Measurements from ENCODE around the gene HELZ2.

The HELZ2 gene

DNA sequence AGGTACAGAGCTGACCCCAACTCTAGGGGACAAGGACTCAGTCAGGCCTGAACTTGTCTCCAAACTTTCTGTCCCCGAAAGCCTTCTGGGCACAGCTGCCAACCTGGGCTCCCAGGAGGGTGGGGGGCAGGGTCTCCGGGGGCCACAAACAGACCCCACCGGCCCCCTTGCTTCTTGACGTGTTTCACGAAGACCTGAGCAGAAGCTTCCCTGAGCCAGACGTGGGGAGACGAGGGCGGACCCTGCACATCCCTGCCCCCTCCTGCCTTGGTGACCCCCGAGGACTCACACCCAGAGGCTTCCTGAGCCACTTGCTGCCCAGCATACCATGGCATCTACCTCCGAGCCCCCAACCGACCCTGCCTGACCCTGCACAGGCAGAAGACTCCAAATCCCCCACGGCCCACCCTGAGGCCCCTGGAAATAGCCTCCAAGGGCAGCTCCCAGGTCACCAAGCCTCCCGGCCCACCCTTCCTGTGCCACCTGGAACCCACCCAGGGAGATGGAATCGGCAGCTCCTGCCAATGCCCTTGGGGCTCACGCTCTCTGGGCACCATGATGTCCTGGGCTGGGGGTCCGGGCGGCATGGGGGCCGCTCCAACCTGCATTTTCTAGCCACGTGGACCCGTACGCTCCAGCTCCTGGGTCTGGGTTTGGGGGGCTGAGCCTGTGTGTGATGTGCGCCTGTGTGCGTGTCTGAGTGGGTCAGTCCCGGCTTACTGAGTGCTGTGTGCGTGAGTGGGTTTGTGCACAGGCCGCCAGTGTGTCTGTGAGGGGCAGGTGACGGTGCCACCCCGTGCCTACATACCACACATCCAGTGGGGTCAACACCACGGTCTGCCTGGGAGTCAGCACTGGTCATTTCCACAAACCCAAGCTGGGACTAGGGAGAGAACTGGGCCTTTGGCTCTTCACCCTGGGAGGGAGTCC, 34.3 kb downstream of the HELZ2 start:
- DNase-seq (ENCODE audit: low spot score), result no peak

DNA sequence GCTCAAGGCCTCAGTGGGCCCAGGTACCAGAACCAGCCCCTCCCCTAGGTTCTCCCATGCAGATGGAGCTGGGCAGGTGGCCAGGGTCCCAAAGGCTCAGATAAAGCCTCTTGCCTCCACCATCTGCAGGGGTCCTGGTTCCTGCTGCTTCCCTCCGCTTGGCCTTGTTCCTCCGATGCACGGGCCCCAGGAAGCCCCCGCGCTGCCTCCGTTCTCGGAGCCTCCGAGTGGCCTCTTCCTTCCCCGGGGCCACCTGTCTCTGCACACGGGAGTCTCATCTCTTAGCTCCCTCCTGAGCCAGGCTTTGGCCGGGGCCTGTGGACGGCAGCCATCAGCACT, 35.0 kb downstream of the HELZ2 start:
- no peak for DNase-seq (ENCODE audit: low spot score)

DNA sequence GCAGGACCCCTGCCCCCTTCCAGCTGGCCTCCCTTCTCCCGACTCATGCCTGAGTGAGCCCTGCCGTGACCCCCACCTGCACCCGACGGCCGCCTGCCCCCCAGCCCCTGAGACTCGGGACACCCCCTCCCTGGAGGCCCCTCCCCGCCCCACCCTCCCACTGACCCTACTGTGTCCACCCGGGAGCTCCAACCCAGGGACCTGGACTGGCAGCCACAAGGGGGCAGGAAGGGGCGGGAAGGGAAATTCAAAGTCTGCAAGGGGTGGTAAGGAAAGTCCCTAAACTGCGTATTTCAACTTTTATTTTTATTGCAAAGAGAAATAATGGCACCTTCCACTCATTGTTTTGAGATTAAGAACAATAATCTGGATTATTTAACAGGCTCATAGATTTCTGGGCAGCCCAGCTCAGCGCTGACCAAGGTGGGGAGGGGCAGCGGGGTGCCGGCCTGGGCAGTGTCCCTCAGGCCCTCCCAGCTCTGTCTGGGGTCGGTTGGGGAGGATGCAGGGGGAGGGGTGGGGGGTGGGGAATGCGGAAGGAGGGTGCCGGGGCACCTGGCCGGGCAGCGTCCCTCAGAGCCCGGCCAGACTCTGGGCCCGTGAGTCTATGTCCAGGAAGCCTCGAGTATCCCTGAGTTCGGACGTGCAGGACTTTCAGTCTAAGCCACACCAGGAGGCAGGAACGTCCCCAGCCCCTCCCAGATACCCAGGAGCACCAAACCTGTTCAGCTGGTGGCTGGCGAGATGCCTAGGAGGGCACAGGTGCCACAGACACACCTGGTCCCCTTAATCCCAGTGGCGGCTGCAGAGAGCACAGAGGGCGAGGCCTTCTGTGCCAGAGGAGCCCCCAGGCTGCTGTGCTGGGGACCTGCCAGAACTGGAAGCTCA, 35.6 kb downstream of the HELZ2 start:
- DNase-seq (ENCODE audit: low spot score), result no peak

DNA sequence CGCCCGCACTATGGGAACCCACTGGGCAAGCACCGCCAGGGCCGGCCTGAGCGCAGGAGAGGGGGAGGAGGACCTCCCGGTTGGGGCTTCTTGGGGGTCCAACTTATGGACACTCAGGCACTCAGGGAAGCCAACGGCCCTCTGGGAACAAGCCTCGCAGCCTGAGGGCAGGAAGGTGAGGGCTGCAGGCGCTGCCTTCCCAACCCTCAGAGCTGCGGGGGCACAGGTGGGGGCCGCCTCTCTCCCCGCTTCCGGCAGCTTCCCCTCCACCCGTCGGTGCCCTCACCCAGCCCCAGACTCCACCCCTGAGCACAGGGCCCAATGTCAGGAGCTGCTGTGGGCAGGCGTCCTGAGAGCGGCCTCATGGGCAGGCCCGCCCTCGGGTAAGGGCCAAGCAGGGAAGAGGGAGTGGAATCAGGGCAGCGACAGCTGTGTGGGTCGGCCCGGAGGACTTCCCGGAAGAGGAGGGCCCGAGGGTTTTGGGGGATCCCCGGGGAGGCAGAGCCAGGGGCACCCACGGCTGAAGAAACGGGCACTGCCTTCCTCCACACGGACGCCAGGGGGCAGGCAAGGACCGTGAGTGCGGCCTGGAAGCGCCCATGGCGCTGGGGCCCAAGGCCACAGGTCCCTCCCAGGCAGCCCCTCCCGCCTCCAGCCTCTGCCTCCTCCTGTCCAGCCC, 36.4 kb downstream of the HELZ2 start:
- peak; percentile 95 for DNase-seq (ENCODE audit: low spot score)

DNA sequence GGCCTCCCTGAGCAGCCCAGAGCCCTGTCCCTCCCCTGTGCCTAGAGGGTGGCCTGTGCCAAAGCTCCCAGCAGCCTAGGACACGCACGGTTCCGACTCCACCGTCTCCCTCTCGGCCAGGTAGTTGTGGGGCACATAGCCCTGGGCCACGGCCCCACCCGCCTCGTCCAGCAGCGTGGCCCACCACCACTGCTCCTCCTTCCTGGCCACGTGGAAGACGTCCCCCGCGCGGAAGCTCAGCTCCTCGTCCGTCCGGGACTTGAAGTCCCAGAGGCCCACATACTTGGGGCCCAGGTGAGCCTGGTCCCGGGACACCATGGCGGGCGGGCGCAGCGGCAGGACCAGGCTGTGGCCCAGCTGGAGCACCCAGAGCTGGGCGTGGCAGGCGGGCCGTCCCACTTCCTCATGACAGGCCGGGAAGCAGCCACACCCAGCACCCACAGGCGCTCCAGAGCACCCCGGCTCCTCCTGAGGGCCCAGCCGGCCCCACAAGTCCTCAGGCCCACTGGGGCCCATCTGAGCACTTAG, 37.0 kb downstream of the HELZ2 start, which contains the start of gene PTK6:
Gene PTK6 (minus strand): TSS at position 380 of the 528 bp plus-strand sequence. CDS start 62 bp downstream, at position 318.
- no peak for DNase-seq (ENCODE audit: low spot score)

DNA sequence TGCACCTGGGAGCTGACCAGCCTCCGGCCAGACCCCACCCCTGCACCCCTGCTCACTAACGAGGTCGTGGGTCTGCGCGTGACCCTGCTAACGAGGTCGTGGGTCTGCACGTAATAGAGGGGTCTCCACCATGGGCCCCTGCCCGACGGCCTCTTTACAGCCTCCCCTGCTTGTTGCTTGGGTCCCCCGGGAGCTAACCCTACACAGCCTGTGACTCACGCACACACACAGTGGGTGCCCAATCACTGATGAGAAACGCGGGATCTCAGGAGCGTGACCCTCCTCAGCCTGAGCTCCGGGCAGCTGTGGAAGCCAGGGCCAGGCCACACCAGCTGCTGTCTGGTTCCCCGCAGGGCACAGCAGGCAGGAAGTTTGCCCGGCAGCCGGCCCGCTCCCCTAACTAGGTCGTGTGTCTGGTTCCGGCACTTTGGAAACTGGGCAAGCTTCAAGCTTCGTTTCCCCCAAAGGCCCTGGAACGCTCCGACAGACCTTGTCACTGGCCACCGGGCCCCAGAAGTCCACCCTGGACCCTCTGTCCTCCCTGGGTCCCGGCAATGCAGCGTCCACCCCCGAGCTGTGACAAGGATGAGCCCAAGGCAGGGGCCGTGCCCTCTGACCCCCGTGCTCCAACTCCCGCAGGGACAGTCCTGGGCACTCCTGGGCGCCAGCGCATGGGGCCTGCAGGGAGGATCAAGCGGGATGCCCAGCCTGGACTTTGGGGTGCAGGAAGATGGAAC, 37.6 kb downstream of the HELZ2 start:
- no peak for DNase-seq (ENCODE audit: low spot score)

DNA sequence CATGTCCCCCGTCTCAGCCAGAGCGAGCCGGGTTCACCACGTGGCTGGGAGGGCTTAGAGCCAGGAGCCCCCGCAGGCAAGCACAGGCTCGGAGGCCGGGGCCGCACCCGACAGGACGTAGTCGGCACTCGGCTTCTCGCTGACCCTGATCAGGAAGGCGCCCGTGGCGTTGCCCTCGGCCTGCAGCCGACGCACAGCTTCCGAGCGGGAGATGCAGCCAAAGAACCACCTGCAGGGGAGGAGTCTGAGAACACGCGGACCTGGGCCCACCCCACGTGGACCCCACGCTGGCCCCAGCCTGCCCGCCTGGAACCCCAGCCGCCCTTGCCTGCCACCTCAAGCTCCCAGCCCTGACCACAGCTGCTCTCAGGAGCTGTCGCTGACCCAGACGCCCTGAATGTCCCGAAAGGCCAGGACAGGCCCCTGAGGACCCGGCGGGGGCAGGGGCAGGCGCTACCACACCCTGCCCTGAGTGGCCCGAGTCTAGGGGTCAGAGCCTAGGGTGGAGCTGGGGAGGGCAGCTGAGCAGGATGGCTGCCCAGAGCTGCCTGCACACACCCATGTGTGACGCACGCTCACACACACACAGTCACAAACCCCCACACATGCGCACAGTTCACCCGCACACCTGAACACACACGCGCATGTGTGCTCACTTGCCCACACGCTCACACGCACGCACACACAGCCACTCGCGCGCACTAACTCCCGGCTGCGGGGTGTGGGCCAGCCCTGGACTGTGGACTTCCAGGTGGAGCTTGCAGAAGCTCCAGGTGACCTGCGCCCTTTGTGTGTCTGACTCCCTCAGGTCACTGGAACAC, 39.0 kb downstream of the HELZ2 start:
- no peak for DNase-seq (ENCODE audit: low spot score)

DNA sequence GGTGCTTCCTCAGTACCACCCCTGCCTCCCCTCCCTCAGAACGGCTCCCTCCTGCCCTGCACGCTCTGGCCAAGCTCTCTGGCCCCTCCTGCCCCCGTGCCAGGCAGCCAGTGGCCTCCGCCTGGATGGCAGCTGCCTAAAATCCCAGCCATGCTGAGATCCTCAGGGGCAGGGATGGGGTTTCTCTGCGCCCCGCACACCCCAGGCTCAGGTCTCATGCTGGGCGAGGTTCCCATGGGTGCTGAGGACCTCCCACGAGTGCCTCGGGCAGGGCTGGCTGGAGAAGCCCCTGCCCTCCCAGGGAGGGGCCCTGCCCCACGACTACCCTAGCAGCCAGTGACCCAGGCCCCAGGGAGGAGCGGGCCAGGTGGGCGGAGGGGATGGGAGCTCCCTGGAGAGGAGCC, 39.6 kb downstream of the HELZ2 start:
- DNase-seq (ENCODE audit: low spot score), result no peak

DNA sequence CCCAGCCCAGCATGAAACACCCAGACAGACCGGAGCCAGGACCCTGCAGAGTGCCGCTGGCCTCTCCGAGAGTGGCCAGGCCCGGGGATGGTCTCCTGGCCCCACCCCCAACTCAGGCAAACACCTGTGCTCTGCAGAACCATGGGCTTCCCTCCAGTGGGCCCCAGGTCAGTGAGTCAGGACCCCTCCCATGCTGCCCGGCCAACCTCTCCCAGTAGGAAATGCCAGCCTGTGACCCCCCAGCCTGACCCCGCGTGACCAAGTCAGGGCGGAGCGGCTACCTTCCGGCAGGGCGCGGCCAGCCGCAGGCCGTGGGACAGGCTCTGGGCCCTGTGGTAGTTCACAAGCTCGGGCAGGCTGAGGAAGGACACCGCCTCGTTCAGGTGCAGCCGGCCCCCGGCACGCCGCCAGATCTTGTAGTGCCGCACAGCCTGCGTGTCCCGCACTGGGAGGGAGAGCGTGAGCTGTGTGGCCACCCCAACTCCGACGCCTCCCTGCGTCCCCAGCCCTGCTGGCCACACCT, 40.1 kb downstream of the HELZ2 start:
- no peak for DNase-seq (ENCODE audit: low spot score)

DNA sequence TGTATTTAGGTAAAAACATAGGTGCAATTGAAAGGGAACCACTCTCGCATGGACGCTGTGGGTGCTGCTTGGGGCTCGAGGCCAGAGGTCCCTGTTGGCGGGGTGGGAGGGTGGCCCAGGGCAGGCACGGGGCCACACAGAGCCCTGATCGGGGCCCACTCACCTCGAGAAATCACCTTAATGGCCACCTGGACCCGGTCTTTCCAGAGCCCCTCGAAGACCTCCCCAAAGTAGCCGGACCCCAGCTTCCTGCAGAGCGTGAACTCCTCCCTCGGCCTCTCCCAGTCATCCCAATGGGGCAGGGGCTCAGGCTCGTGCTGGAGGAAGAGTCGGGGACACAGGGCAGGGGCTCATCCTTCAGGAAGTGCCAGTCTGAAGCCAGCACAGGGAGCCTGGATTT, 40.7 kb downstream of the HELZ2 start:
- no peak for DNase-seq (ENCODE audit: low spot score)

DNA sequence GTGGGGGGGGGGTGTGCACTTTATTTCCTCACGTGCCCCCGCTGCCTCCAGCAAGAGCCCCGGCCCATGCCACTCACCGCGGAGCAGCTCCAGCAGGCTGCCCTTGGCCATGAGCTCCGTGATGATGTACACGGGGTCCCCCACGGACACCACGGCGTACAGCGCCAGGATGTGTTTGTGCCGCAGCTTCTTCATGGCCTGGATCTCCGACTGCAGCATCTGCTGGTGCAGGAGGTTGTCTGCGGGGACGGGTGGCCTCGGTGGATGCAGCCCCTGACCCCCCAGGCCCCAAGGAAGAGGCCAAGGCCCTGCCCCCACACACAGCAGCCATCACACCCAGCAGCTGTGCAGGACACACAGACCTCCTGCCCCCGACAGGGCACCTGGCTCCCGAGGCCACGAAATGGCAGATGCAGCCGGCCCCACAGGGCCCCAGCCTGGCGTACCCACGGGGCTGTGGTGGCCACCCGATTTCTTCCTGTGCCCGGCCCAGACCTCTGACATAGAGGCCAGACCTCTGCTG, 41.5 kb downstream of the HELZ2 start:
- peak; percentile 23 for DNase-seq (ENCODE audit: low spot score)

DNA sequence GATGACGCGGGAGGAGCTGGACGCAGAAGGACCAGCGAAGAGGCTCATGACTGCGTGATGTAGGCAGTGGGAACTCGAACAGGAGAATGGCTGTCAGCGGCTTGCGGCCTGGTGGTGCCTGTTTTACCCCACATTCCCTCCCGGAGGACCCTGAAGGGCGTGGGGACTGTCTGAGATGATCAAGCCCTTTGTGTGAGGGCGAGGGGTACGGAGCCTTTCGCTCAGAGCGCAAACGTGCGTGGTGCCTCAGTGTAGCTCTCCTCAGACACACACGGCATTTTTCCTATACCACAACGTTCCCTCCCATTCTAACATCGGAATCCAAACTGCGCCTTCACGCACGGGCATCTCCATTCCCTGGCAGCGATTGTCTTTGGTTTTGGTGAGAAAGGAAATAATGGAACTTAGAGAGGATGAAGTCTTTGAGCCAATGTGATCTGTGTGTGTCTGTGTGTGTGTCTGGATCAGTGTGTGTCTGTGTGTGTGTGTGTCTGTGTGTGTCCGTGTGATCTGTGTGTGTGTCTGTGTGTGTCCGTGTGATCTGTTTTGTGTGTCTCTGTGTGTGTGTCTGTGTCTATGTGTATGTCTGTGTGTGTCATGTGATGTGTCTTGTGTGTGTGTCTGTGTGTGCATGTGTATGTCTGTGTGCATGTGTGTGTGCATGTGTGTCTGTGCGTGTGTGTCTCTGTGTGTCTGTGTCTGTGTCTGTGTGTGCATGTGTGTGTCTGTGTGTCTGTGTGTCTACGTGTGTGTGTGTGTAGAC, 42.2 kb downstream of the HELZ2 start:
- DNase-seq (ENCODE audit: low spot score), result peak; percentile 37

DNA sequence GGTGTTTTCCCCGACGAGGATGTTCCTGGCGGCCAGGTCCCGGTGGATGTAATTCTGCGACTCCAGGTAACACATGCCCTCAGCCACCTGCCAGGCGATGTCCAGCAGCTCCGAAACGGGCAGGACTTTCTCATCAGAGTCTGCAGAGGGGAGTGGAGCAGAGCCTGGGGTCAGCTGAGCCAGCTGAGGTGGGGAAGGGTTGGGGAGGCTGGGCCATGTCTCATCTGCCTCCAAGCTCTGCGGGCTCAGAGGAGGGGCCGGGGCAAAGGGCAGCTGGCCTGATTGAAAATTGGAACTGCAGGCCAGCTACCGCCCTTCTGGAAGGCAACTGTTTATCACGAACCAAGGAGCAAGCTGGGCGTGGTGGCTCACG, 43.3 kb downstream of the HELZ2 start:
- peak; percentile 20 for DNase-seq (ENCODE audit: low spot score)

DNA sequence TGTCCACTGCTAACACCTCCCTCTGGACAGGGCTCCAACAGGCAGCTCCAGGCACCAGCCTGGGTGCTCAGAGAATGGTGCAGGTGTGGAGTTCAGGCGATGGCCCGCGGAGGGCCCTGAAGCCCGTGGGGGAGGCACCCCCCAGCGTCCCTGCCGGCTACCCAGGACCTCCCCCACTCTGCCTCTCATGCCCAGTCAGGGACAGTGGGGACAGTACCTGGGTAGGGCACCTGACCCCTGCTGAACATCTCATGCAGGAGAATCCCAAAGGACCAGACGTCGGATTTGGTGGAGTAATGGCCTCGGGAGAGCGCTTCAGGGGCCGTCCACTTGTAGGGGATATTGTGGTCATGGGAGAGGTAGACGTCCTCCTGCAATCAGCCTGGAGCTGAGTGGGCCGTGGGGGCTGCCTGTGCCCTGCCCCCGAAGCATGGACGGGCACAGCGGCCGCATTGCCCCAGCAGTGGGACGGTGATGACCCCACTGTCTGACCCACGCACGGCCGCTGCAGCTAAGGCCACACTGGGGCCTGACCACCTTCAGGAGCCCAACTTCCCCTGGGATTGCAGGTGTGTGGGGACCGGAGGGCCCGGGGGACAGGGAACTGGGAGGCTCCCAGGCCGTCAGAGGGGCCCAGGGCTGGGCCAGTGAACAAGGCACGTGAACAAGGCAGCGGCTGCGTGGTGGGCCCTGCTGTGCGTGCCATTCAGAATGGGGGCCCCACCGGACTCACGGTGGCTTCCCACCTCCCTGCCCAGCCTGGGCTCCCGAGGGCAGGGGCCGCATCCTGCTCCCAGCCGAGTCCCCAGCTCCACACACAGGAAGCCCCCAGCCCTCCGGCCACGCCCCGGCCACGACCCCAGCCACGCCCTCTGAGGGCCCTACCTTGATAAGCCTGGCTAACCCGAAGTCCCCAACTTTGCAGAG, 43.9 kb downstream of the HELZ2 start:
- peak; percentile 34 for DNase-seq (ENCODE audit: low spot score)

DNA sequence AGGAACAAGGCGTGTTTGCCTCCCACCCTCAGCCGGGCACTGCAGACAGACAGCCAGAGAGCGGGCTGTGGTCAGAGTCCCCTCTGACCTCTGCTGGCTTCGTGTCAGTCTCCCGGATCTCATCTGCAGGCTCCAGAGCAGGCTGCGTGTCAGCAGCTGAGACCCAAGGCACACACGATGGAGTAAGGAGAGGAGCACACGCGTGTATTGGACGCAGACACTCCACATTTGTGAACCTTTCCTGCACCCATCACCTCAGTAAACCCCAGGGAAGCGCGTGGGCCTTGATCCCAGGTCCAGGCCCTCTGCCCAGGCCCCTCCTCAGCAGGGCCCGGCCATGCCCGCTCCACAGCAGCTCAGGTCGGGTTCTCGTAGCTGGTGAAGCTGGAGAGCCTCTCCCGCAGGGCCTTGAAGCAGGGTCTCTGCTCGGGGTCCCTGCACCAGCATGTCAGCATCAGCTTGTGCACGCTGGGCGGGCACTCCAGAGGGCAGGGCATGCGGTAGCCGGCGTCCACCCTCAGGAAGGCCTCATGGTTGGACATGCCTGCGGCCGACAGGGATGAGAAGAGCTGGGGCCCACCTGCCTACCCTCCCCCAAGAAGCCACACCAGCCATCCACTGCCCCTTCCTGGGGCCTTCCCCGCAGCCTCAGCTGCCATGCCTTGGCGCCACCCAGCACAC, 44.7 kb downstream of the HELZ2 start:
- peak; percentile 39 for DNase-seq (ENCODE audit: low spot score)

DNA sequence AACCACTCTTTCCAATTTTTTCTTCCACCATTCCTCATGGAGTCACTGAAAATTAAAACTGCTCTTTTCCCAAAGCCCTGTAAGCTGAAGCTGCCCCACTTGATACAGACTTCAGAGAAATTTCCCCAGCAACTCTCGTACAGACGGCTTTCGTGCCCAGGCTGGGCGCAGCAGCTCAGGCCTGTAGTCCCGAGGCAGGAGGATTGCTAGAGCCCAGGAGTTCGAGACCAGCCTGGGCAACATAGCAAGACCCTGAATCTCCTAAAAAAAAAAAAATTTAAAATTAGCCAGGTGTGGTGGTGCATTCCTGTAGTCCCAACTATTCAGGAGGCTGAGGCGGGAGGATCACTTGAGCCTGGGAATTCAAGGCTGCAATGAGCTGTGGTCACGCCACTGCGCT, 46.9 kb downstream of the HELZ2 start:
- DNase-seq (ENCODE audit: low spot score), result no peak

DNA sequence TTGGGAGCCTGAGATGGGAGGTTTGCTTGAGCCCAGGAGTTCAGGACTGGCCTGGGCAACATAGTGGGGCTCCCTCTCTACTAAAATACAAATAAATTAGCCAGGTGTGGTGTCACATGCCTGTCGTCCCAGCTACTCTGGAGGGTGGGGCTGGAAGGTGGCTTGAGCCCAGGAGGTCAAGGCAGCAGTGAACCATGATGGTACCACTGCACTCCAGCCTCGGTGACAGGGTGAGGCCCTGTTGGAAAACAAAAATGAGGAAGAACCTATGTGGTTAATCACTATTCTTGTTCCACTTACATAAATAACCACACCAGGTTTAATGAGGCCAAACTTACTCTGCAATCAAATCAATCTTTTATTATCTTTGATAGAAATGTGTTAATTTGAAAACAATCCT, 48.1 kb downstream of the HELZ2 start:
- DNase-seq (ENCODE audit: low spot score), result no peak

DNA sequence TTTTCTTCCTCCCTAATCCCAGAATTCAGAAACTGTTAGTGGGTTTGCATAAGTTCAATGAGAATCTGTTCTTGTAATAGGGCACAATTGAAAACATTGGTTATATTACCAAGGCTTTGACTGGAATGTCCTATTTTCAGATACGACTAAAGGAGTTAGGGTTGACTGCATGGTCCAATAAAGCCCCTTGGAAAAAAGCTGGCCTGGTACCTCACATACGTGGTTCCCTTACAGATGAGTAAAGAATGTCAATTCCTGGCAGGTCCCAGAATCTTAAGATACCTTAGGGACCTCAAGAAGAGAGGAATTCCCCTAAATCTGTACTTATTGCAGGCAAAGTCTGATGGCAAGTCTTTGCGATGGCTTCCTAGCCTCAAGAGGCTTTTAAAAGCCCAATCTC, 48.9 kb downstream of the HELZ2 start:
- no peak for DNase-seq (ENCODE audit: low spot score)

All from D341Med (cell line).